GM12801 (cell line): ENCODE data around the gene IFT88.

ENCODE experiments used
- CTCF ChIP-seq: IDR thresholded peaks from one replicate; pipeline ENCODE4 v1.5.1; 2011; ENCODE audit warnings: control low read depth; ENCODE audit not compliant: insufficient read length; ENCODE audit errors: extremely low read depth

Gene IFT88

GRCh38 chr13:20676213-20676612 is 109.3 kb downstream of the IFT88 start:
- TF ChIP-seq CTCF = no peak

GRCh38 chr13:20679879-20680278 is 112.9 kb downstream of the IFT88 start:
- no peak for TF ChIP-seq CTCF

- no peak for TF ChIP-seq CTCF
Observed at GRCh38 chr13:20680416-20681080, 113.6 kb downstream of the IFT88 start.

GRCh38 chr13:20682061-20682460 is 115.1 kb downstream of the IFT88 start:
- TF ChIP-seq CTCF = no peak

GRCh38 chr13:20684041-20684440 is 117.1 kb downstream of the IFT88 start:
- TF ChIP-seq CTCF = no peak

- no peak for TF ChIP-seq CTCF
Observed at GRCh38 chr13:20684546-20684945, 117.6 kb downstream of the IFT88 start.

GRCh38 chr13:20685092-20685491 is 118.1 kb downstream of the IFT88 start:
- no peak for TF ChIP-seq CTCF
